AG20443 (cell line): ENCODE results near the gene NRTN.

ENCODE experiments used
- DNase-seq: peaks from one replicate; pipeline ENCODE4 v3.0.0; 2012; ENCODE audit warnings: low spot score, mixed read lengths

The NRTN gene

GRCh38 chr19:5867201-5868136 lies 62.6 kb downstream of the NRTN start:
- DNase-seq: no peak

GRCh38 chr19:5870986-5871394 lies 66.1 kb downstream of the NRTN start:
- DNase-seq: no peak

- DNase-seq: no peak
Observed at GRCh38 chr19:5873617-5874199, 68.8 kb downstream of the NRTN start.

- DNase-seq: peak; percentile 70
Observed at GRCh38 chr19:5874496-5874895, 69.6 kb downstream of the NRTN start.

- DNase-seq: no peak
Observed at GRCh38 chr19:5877427-5877826, 72.6 kb downstream of the NRTN start.

- DNase-seq: no peak
Observed at GRCh38 chr19:5877882-5878281, 73.0 kb downstream of the NRTN start.
